GM21737 (cell line): Measurements from ENCODE around the gene LRRC10.

Source experiments
- ATAC-seq: cut with Tn5 transposase; IDR thresholded peaks from one replicate; pipeline ENCODE4 v1.9.1; 2021; ENCODE audit warnings: mild to moderate bottlenecking, moderate library complexity; ENCODE audit not compliant: unreplicated experiment

Gene LRRC10

GRCh38 chr12:69610729-69611128 is at the start of gene LRRC10:
Gene LRRC10, minus strand, starts transcription at chr12:69610907. Its CDS starts 69 bp downstream, at chr12:69610838.
- no peak for ATAC-seq

- ATAC-seq = no peak
Observed at GRCh38 chr12:69660164-69660863, 49.6 kb upstream of the LRRC10 start.

- no peak for ATAC-seq
Observed at GRCh38 chr12:69658203-69658602, 47.5 kb upstream of the LRRC10 start.

GRCh38 chr12:69657376-69658137 is 46.9 kb upstream of the LRRC10 start:
- no peak for ATAC-seq

GRCh38 chr12:69655616-69656340 is 45.1 kb upstream of the LRRC10 start:
- ATAC-seq = no peak

- ATAC-seq = no peak
Observed at GRCh38 chr12:69653703-69654102, 43.0 kb upstream of the LRRC10 start.

- no peak for ATAC-seq
Observed at GRCh38 chr12:69651922-69652321, 41.2 kb upstream of the LRRC10 start.

- no peak for ATAC-seq
Observed at GRCh38 chr12:69649529-69649928, 38.8 kb upstream of the LRRC10 start.

GRCh38 chr12:69648476-69648875 is 37.8 kb upstream of the LRRC10 start:
- ATAC-seq = no peak

- ATAC-seq = no peak
Observed at GRCh38 chr12:69647178-69647577, 36.5 kb upstream of the LRRC10 start.

GRCh38 chr12:69645031-69645430 is 34.3 kb upstream of the LRRC10 start:
- ATAC-seq = no peak

GRCh38 chr12:69644511-69644910 is 33.8 kb upstream of the LRRC10 start:
- ATAC-seq = no peak

- ATAC-seq = no peak
Observed at GRCh38 chr12:69642531-69642930, 31.8 kb upstream of the LRRC10 start.

- ATAC-seq = no peak
Observed at GRCh38 chr12:69641546-69641945, 30.8 kb upstream of the LRRC10 start.

- peak; percentile 71 for ATAC-seq
Observed at GRCh38 chr12:69639400-69640016, 28.8 kb upstream of the LRRC10 start.

GRCh38 chr12:69633061-69633460 is 22.4 kb upstream of the LRRC10 start:
- no peak for ATAC-seq

GRCh38 chr12:69630191-69630590 is 19.5 kb upstream of the LRRC10 start:
- ATAC-seq = no peak

- no peak for ATAC-seq
Observed at GRCh38 chr12:69627501-69627900, 16.8 kb upstream of the LRRC10 start.

- no peak for ATAC-seq
Observed at GRCh38 chr12:69623970-69624369, 13.3 kb upstream of the LRRC10 start.

- ATAC-seq = no peak
Observed at GRCh38 chr12:69621551-69621950, 10.8 kb upstream of the LRRC10 start.

GRCh38 chr12:69620921-69621320 is 10.2 kb upstream of the LRRC10 start:
- ATAC-seq = no peak
